ENCODE results near the gene NEDD9.

Gene NEDD9

DNA sequence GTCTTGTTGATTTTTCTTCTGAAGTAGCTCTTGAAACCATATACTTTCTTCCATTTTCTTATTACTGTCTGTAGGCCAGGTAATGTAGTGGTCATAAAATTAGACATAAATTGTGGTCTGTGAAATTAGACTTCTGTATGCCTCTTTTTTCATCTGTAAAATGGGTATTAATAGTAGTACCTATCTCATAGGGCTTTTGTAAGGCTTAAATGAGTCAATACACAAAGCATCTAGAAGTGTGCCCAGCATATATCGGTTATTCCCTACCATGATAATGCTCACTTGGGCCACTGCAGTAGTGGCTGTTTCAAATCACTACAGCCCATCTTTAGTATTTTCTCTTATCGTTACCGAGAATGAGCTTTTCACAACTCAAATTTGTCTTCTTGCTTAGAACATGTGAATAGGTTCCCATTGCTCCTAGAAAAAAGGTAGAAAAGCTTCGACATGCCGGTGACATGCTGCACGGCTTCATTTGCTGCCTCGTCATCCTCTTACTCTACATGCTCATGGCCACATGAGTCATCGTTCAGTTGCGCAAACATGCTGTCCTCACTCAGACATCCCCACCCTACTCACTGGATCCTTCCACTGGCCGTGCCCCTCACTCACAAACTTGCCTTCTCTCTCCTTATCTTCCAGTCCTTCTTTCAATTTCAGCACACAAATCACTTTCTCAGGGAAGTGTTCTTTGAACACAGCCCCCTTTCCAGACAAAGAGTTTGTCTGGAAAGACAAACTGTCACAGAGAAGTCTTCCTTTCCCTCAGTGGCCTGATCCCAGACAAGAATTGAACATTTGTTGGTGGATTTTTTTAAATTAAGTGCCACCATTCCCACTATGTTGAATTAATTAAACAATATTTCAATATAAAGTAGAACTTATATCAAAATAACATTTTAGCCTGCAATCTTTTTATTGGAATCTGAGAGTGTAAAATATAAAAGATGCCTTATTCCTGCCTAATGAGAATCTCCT is 88.8 kb downstream of the NEDD9 start:
- H3K36me3 ChIP-seq, result no peaks in the 10 kb centered on the region
- TF ChIP-seq, protein P1, sequence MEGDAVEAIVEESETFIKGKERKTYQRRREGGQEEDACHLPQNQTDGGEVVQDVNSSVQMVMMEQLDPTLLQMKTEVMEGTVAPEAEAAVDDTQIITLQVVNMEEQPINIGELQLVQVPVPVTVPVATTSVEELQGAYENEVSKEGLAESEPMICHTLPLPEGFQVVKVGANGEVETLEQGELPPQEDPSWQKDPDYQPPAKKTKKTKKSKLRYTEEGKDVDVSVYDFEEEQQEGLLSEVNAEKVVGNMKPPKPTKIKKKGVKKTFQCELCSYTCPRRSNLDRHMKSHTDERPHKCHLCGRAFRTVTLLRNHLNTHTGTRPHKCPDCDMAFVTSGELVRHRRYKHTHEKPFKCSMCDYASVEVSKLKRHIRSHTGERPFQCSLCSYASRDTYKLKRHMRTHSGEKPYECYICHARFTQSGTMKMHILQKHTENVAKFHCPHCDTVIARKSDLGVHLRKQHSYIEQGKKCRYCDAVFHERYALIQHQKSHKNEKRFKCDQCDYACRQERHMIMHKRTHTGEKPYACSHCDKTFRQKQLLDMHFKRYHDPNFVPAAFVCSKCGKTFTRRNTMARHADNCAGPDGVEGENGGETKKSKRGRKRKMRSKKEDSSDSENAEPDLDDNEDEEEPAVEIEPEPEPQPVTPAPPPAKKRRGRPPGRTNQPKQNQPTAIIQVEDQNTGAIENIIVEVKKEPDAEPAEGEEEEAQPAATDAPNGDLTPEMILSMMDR (IDR thresholded peaks at IDR 0.05), result no peak
- H3K27ac ChIP-seq, result peak overlapping the region; percentile 78
- peaks cover 15 to 20% of the 10 kb centered on the region in 2 experiments for H3K4me1 ChIP-seq (ENCODE audit: control insufficient read depth in 1 of 2, insufficient read depth in 1 of 2, low read depth in 1 of 2, low read length in 1 of 2)
- no peaks in the 10 kb centered on the region for H3K9me3 ChIP-seq
- H3K4me3 ChIP-seq (ENCODE audit: low read depth in 1 of 2, low read length in 1 of 2), result no peak overlapping the region
- H3K27me3 ChIP-seq, result no peaks in the 10 kb centered on the region

- H3K27me3 ChIP-seq, result no peaks in the 10 kb centered on the region
- no peak overlapping the region for H3K4me3 ChIP-seq (ENCODE audit: low read depth in 1 of 2, low read length in 1 of 2)
- H3K9me3 ChIP-seq, result no peaks in the 10 kb centered on the region
- peaks cover 15 to 20% of the 10 kb centered on the region in 2 experiments for H3K4me1 ChIP-seq (ENCODE audit: control insufficient read depth in 1 of 2, insufficient read depth in 1 of 2, low read depth in 1 of 2, low read length in 1 of 2)
- H3K36me3 ChIP-seq, result no peaks in the 10 kb centered on the region
- H3K27ac ChIP-seq, result no peak overlapping the region
- TF ChIP-seq, protein P1 (IDR thresholded peaks at IDR 0.05), result no peak
Observed at GRCh38 chr6:11142296-11143027, 90.0 kb downstream of the NEDD9 start.

- Histone ChIP-seq H3K9me3 (no peaks in the 10 kb centered on the region), H3K4me1 (ENCODE audit: control insufficient read depth in 1 of 2, insufficient read depth in 1 of 2, low read depth in 1 of 2, low read length in 1 of 2) (peaks cover 15 to 20% of the 10 kb centered on the region in 2 experiments), H3K4me3 (ENCODE audit: low read depth in 1 of 2, low read length in 1 of 2) (no peak overlapping the region), H3K27ac (no peak overlapping the region), H3K36me3 (no peaks in the 10 kb centered on the region), H3K27me3 (no peaks in the 10 kb centered on the region)
- TF ChIP-seq, protein P1 (IDR thresholded peaks at IDR 0.05), result no peak
Observed at GRCh38 chr6:11141295-11141694, 91.2 kb downstream of the NEDD9 start.

- Histone ChIP-seq H3K4me3 (ENCODE audit: low read depth in 1 of 2, low read length in 1 of 2) (no peak overlapping the region), H3K9me3 (no peaks in the 10 kb centered on the region), H3K36me3 (peaks cover 7% of the 10 kb centered on the region), H3K4me1 (ENCODE audit: control insufficient read depth in 1 of 2, insufficient read depth in 1 of 2, low read depth in 1 of 2, low read length in 1 of 2) (peaks cover 15 to 20% of the 10 kb centered on the region in 2 experiments), H3K27me3 (no peaks in the 10 kb centered on the region), H3K27ac (no peak overlapping the region)
- TF ChIP-seq, protein P1 (IDR thresholded peaks at IDR 0.05), result no peak
Observed at GRCh38 chr6:11140056-11140455, 92.4 kb downstream of the NEDD9 start.

DNA sequence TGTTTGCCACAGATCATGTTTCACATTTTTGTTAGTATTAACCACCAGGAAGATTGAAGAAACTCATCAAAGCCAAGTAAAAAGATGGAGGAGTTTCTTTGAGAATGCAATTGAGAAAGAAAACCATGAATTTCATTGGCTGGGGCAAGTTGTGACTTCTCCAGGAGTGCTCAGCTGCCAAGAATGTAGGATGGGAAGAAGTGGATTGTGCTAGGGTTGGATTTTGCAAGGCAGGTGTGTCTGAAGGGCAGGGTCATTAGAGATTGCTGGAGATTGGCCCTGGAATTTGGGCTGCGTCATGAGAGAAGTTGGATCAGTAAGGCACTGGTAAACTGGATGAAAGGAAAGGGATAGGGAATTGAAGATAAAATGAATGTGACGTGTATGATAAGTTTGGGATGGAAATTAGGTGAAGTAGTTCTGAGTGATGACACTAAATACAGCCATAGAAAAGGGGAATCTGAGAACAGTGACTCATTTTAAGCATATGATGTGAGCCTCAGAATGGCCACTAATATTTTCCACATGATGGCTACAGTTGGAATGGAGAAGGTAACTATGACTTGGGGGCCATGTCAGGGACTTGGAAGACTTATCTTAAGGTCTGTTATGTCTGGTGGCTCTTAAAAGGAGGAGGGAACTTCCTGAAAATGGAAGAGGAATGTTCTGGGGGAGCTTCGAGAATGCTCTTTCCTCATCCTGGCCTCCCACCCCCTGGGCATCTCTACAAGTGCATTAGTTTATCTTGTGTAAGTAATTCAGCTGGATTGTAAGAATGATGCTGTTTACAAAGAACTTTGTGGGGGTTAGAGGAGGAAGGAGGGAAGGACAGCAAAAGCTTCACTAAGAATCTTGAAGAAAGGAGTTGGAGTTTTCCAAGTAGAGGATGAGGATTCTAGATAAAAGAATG is 93.2 kb downstream of the NEDD9 start:
- Histone ChIP-seq H3K4me1 (ENCODE audit: control insufficient read depth in 1 of 2, insufficient read depth in 1 of 2, low read depth in 1 of 2, low read length in 1 of 2) (peaks cover 14 to 18% of the 10 kb centered on the region in 2 experiments), H3K9me3 (no peaks in the 10 kb centered on the region), H3K27ac (no peak overlapping the region), H3K4me3 (ENCODE audit: low read depth in 1 of 2, low read length in 1 of 2) (no peak overlapping the region), H3K27me3 (no peaks in the 10 kb centered on the region), H3K36me3 (peaks cover 11% of the 10 kb centered on the region)
- TF ChIP-seq, protein P1 (IDR thresholded peaks at IDR 0.05), result no peak
